ENCODE results near the gene LMO1.

Gene LMO1

GRCh38 chr11:8225589-8226036 lies 38.1 kb downstream of the LMO1 start:
- DNase-seq = peak; percentile 48

GRCh38 chr11:8224711-8225110 lies 39.0 kb downstream of the LMO1 start:
- DNase-seq = no peak

GRCh38 chr11:8224161-8224591 lies 39.5 kb downstream of the LMO1 start:
- no peak for DNase-seq

- no peak for DNase-seq
Measured at GRCh38 chr11:8223513-8223900, 40.2 kb downstream of the LMO1 start.

GRCh38 chr11:8222820-8223512 lies 40.7 kb downstream of the LMO1 start:
- DNase-seq = no peak

GRCh38 chr11:8221917-8222495 lies 41.7 kb downstream of the LMO1 start:
- DNase-seq = no peak

GRCh38 chr11:8221046-8221723 lies 42.5 kb downstream of the LMO1 start:
- no peak for DNase-seq

- DNase-seq = no peak
Measured at GRCh38 chr11:8220261-8221045, 43.2 kb downstream of the LMO1 start.

- peak; percentile 57 for DNase-seq
Measured at GRCh38 chr11:8219257-8220021, 44.2 kb downstream of the LMO1 start.

- DNase-seq = no peak
Measured at GRCh38 chr11:8218840-8219239, 44.8 kb downstream of the LMO1 start.

GRCh38 chr11:8218409-8218808 lies 45.3 kb downstream of the LMO1 start:
- DNase-seq = no peak

- no peak for DNase-seq
Measured at GRCh38 chr11:8217926-8218325, 45.8 kb downstream of the LMO1 start.

GRCh38 chr11:8217136-8217535 lies 46.5 kb downstream of the LMO1 start:
- DNase-seq = no peak

GRCh38 chr11:8213376-8213775 lies 50.3 kb downstream of the LMO1 start:
- no peak for DNase-seq

GRCh38 chr11:8209208-8209807 lies 54.4 kb downstream of the LMO1 start:
- DNase-seq = no peak

- no peak for DNase-seq
Measured at GRCh38 chr11:8207080-8208000, 56.3 kb downstream of the LMO1 start.

- DNase-seq = no peak
Measured at GRCh38 chr11:8206251-8207079, 57.2 kb downstream of the LMO1 start.

GRCh38 chr11:8205566-8205965 lies 58.1 kb downstream of the LMO1 start:
- no peak for DNase-seq

GRCh38 chr11:8204596-8204995 lies 59.1 kb downstream of the LMO1 start:
- DNase-seq = no peak

- DNase-seq = no peak
Measured at GRCh38 chr11:8204025-8204424, 59.7 kb downstream of the LMO1 start.

Measured in RPMI8226 (cell line).